ENCODE results near the gene NPTN. TPM values are rescaled to one million over a fixed set of nuclear protein-coding genes. Genes with fewer than 3 reads are reported as not detected.

NPTN gene
- total RNA-seq, 1 donor from 2014 or later, result 147 TPM

GRCh38 chr15:73679964-73680363 lies 46.8 kb upstream of the NPTN start:
- no peak overlapping the region for H3K4me3 ChIP-seq
- peaks cover 0 to 2% of the 10 kb centered on the region in 2 donors for H3K4me1 ChIP-seq
- H3K27me3 ChIP-seq, result no peaks in the 10 kb centered on the region
- H3K36me3 ChIP-seq, result no peaks in the 10 kb centered on the region
- H3K9me3 ChIP-seq, result no peaks in the 10 kb centered on the region
- no peak overlapping the region for H3K27ac ChIP-seq
- TF ChIP-seq CTCF (IDR thresholded peaks at IDR 0.05), result no peak
- intact Hi-C loops (cut with DNase I), result loop anchor here (5.0 kb wide), 1 partner anchor 242 kb away; no protein-coding TSS in a partner anchor
- DNase-seq (ENCODE audit: low spot score in 2 of 2), result no peak

- Histone ChIP-seq H3K27me3 (no peaks in the 10 kb centered on the region), H3K9me3 (no peaks in the 10 kb centered on the region), H3K27ac (no peak overlapping the region), H3K4me1 (peaks cover 0 to 2% of the 10 kb centered on the region in 2 donors), H3K36me3 (no peaks in the 10 kb centered on the region), H3K4me3 (no peak overlapping the region)
- no peak for DNase-seq (ENCODE audit: low spot score in 2 of 2)
- no peak for TF ChIP-seq CTCF (IDR thresholded peaks at IDR 0.05)
- intact Hi-C loops (cut with DNase I), result no loop called here
These were observed 46.0 kb upstream of the NPTN start for GRCh38 chr15:73679180-73679579.

GRCh38 chr15:73678498-73678897 lies 45.3 kb upstream of the NPTN start:
- Histone ChIP-seq H3K36me3 (no peaks in the 10 kb centered on the region), H3K4me3 (no peak overlapping the region), H3K9me3 (no peaks in the 10 kb centered on the region), H3K27me3 (no peaks in the 10 kb centered on the region), H3K27ac (no peak overlapping the region), H3K4me1 (no peaks in the 10 kb centered on the region)
- intact Hi-C loops (cut with DNase I), result no loop called here
- no peak for DNase-seq (ENCODE audit: low spot score in 2 of 2)
- no peak for TF ChIP-seq CTCF (IDR thresholded peaks at IDR 0.05)

GRCh38 chr15:73677733-73678132 lies 44.5 kb upstream of the NPTN start:
- intact Hi-C loops (cut with DNase I), result loop anchor here (1.0 kb wide), 1 partner anchor 23 kb away; no protein-coding TSS in a partner anchor
- no peak overlapping the region for H3K4me3 ChIP-seq
- no peak overlapping the region for H3K27ac ChIP-seq
- DNase-seq (ENCODE audit: low spot score in 2 of 2), result no peak
- H3K9me3 ChIP-seq, result no peaks in the 10 kb centered on the region
- H3K36me3 ChIP-seq, result no peaks in the 10 kb centered on the region
- H3K4me1 ChIP-seq, result no peaks in the 10 kb centered on the region
- H3K27me3 ChIP-seq, result no peaks in the 10 kb centered on the region
- no peak for TF ChIP-seq CTCF (IDR thresholded peaks at IDR 0.05)

GRCh38 chr15:73677146-73677607 lies 44.0 kb upstream of the NPTN start:
- H3K27ac ChIP-seq, result no peak overlapping the region
- no peaks in the 10 kb centered on the region for H3K36me3 ChIP-seq
- H3K27me3 ChIP-seq, result no peaks in the 10 kb centered on the region
- intact Hi-C loops (cut with DNase I), result loop anchor here (1.0 kb wide), 1 partner anchor 23 kb away; no protein-coding TSS in a partner anchor
- peak in 1 of 2 donors; percentile 82 for DNase-seq (ENCODE audit: low spot score in 2 of 2)
- TF ChIP-seq CTCF (IDR thresholded peaks at IDR 0.05), result peak; percentile 81 to 89 (median 86)
- H3K9me3 ChIP-seq, result no peaks in the 10 kb centered on the region
- no peaks in the 10 kb centered on the region for H3K4me1 ChIP-seq
- no peak overlapping the region for H3K4me3 ChIP-seq

GRCh38 chr15:73674587-73674986 lies 41.4 kb upstream of the NPTN start:
- no peak for DNase-seq (ENCODE audit: low spot score in 2 of 2)
- intact Hi-C loops (cut with DNase I), result no loop called here
- no peaks in the 10 kb centered on the region for H3K9me3 ChIP-seq
- no peaks in the 10 kb centered on the region for H3K36me3 ChIP-seq
- TF ChIP-seq CTCF (IDR thresholded peaks at IDR 0.05), result no peak
- H3K4me1 ChIP-seq, result no peaks in the 10 kb centered on the region
- no peak overlapping the region for H3K27ac ChIP-seq
- no peak overlapping the region for H3K4me3 ChIP-seq
- H3K27me3 ChIP-seq, result no peaks in the 10 kb centered on the region
